Mesenchymal stem cell (in vitro differentiated cells and primary cell): ENCODE measurements around the gene OTOA.

Source experiments
- DNase-seq: peaks from one replicate; pipeline ENCODE4 v3.0.0-alpha.2; 2013
- H2AFZ ChIP-seq: one replicate; pipeline ENCODE4 v1.6.1; 2013; ENCODE audit warnings: low read depth, mild to moderate bottlenecking, control low read depth, inconsistent platforms, low read length, moderate library complexity
- H2AK5ac ChIP-seq: 2 replicates; pipeline ENCODE4 v1.6.1; 2013; ENCODE audit warnings: low read length, moderate library complexity, mild to moderate bottlenecking, inconsistent platforms; ENCODE audit not compliant: severe bottlenecking
- H2BK120ac ChIP-seq: one replicate; pipeline ENCODE4 v1.6.1; 2013; ENCODE audit warnings: low read depth, mild to moderate bottlenecking, inconsistent platforms, low read length, moderate library complexity
- H2BK12ac ChIP-seq, 2 experiments: one replicate each; pipeline ENCODE4 v1.6.1; 2013; ENCODE audit warnings: inconsistent platforms in 2 of 2, low read length in 2 of 2, mild to moderate bottlenecking in 2 of 2, moderate library complexity in 2 of 2, control low read depth in 1 of 2
- H2BK15ac ChIP-seq: one replicate; pipeline ENCODE4 v1.6.1; 2013; ENCODE audit warnings: mild to moderate bottlenecking, low read depth, inconsistent platforms; ENCODE audit not compliant: poor library complexity, severe bottlenecking
- H2BK5ac ChIP-seq: 2 replicates; pipeline ENCODE4 v1.6.1; 2013; ENCODE audit warnings: low read depth, mild to moderate bottlenecking, low read length, control low read depth, inconsistent platforms; ENCODE audit not compliant: poor library complexity, severe bottlenecking
- H3K14ac ChIP-seq, 2 experiments: one replicate each; pipeline ENCODE4 v1.6.1; 2013; ENCODE audit warnings: inconsistent platforms in 2 of 2, low read length in 2 of 2, control low read depth in 1 of 2, mild to moderate bottlenecking in 1 of 2, moderate library complexity in 1 of 2
- H3K18ac ChIP-seq, 2 experiments: one replicate each; pipeline ENCODE4 v1.6.1; 2013; ENCODE audit warnings: inconsistent platforms in 2 of 2, low read length in 2 of 2, control low read depth in 1 of 2, low read depth in 1 of 2, mild to moderate bottlenecking in 1 of 2
- H3K23ac ChIP-seq, 2 experiments: one replicate each; pipeline ENCODE4 v1.6.1; 2013; ENCODE audit warnings: inconsistent platforms in 2 of 2, low read length in 2 of 2, mild to moderate bottlenecking in 2 of 2, moderate library complexity in 2 of 2, control low read depth in 1 of 2
- H3K27ac ChIP-seq: 2 replicates; pipeline ENCODE4 v1.5.1; 2013; ENCODE audit warnings: mild to moderate bottlenecking, moderate library complexity, low read length, control low read depth, inconsistent platforms; ENCODE audit not compliant: poor library complexity, severe bottlenecking
- H3K27me3 ChIP-seq, 2 experiments: 2 replicates each; pipeline versions ENCODE4 v1.6.1 to v1.7.0; 2013; ENCODE audit warnings: low read length in 2 of 2, mild to moderate bottlenecking in 2 of 2, moderate library complexity in 2 of 2, control low read depth in 1 of 2, inconsistent platforms in 1 of 2; ENCODE audit not compliant: control insufficient read depth in 1 of 2, insufficient read depth in 1 of 2
- H3K36me3 ChIP-seq, 2 experiments: 2 replicates each; pipeline versions ENCODE4 v1.6.1 to v1.7.0; 2013; ENCODE audit warnings: low read length in 2 of 2, control low read depth in 1 of 2, inconsistent platforms in 1 of 2, low read depth in 1 of 2, mild to moderate bottlenecking in 1 of 2; ENCODE audit not compliant: insufficient read depth in 2 of 2, control insufficient read depth in 1 of 2
- H3K4ac ChIP-seq, 2 experiments: one replicate each; pipeline ENCODE4 v1.6.1; 2013; ENCODE audit warnings: inconsistent platforms in 2 of 2, low read length in 2 of 2, mild to moderate bottlenecking in 2 of 2, moderate library complexity in 2 of 2, control low read depth in 1 of 2, low read depth in 1 of 2
- H3K4me1 ChIP-seq: 2 replicates; pipeline ENCODE4 v1.6.1; 2013; ENCODE audit warnings: low read depth, low read length, control low read depth; ENCODE audit not compliant: control insufficient read depth, insufficient read depth
- H3K4me2 ChIP-seq: 2 replicates; pipeline ENCODE4 v1.6.1; 2013; ENCODE audit warnings: low read length, mild to moderate bottlenecking, inconsistent platforms; ENCODE audit not compliant: poor library complexity, severe bottlenecking
- H3K4me3 ChIP-seq, 2 experiments: 2 replicates each; pipeline versions ENCODE4 v1.5.1 to v1.7.0; 2013; ENCODE audit warnings: low read length in 2 of 2, mild to moderate bottlenecking in 2 of 2, control low read depth in 1 of 2, low read depth in 1 of 2; ENCODE audit not compliant: insufficient read depth in 1 of 2
- H3K79me1 ChIP-seq: replicated peaks from 2 replicates; pipeline ENCODE4 v1.6.1; 2013; ENCODE audit warnings: mild to moderate bottlenecking, control low read depth, low read length, inconsistent platforms; ENCODE audit not compliant: poor library complexity, severe bottlenecking
- H3K9ac ChIP-seq: 2 replicates; pipeline ENCODE4 v1.7.0; 2013; ENCODE audit warnings: mild to moderate bottlenecking, low read length, moderate library complexity
- H3K9me3 ChIP-seq: 2 replicates; pipeline ENCODE4 v1.7.0; 2013; ENCODE audit warnings: mild to moderate bottlenecking, low read length; ENCODE audit not compliant: control insufficient read depth
- H4K8ac ChIP-seq: one replicate; pipeline ENCODE4 v1.6.1; 2013; ENCODE audit warnings: inconsistent platforms, mild to moderate bottlenecking, low read length, moderate library complexity
- H4K91ac ChIP-seq: one replicate; pipeline ENCODE4 v1.6.1; 2013; ENCODE audit warnings: mild to moderate bottlenecking, low read length, inconsistent platforms
- WGBS: methylation state at CpG from one replicate; pipeline ENCODE4 v1.1.7; 2013; ENCODE audit warnings: mixed read lengths; 5-methylcytosine and 5-hydroxymethylcytosine counted together

The OTOA gene

GRCh38 chr16:21619765-21620425, 43.9 kb upstream of the OTOA start:
- no peak overlapping the region for H3K18ac ChIP-seq
- no peak overlapping the region for H3K4me3 ChIP-seq
- H3K4me2 ChIP-seq = no peak overlapping the region
- no peak overlapping the region for H3K23ac ChIP-seq
- H2BK120ac ChIP-seq = no peak overlapping the region
- H4K91ac ChIP-seq = no peak overlapping the region
- H2BK15ac ChIP-seq = no peak overlapping the region
- no peak overlapping the region for H2AFZ ChIP-seq
- no peak overlapping the region for H3K27ac ChIP-seq
- WGBS = 80% methylated on average over 4 of the region's 4 CpGs
- no peak overlapping the region for H2AK5ac ChIP-seq
- no peak overlapping the region for H3K4ac ChIP-seq
- no peak overlapping the region for H3K14ac ChIP-seq
- H4K8ac ChIP-seq = no peak overlapping the region
- H3K4me1 ChIP-seq = peaks cover 4% of the 10 kb centered on the region
- H3K79me1 ChIP-seq = peaks cover 23% of the 10 kb centered on the region
- H3K9me3 ChIP-seq = no peaks in the 10 kb centered on the region
- no peak for DNase-seq
- H2BK12ac ChIP-seq = no peak overlapping the region
- peaks cover 0 to 63% of the 10 kb centered on the region in 2 experiments for H3K36me3 ChIP-seq
- H2BK5ac ChIP-seq = no peak overlapping the region
- no peaks in the 10 kb centered on the region for H3K27me3 ChIP-seq
- H3K9ac ChIP-seq = peak overlapping the region; percentile 16

GRCh38 chr16:21620592-21620991, 43.2 kb upstream of the OTOA start:
- H3K4me1 ChIP-seq = peaks cover 4% of the 10 kb centered on the region
- no peak overlapping the region for H2BK5ac ChIP-seq
- H3K4me3 ChIP-seq = no peak overlapping the region

GRCh38 chr16:21622545-21622944, 41.2 kb upstream of the OTOA start:
- H3K18ac ChIP-seq = no peak overlapping the region

More at GRCh38 chr16:21620592-21620991, 43.2 kb upstream of the OTOA start:
- no peak overlapping the region for H2AFZ ChIP-seq
- H2BK120ac ChIP-seq = no peak overlapping the region
- H3K9ac ChIP-seq = no peak overlapping the region
- H3K4ac ChIP-seq = no peak overlapping the region
- no peak overlapping the region for H3K4me2 ChIP-seq
- no peak overlapping the region for H3K18ac ChIP-seq
- H4K91ac ChIP-seq = no peak overlapping the region
- H3K36me3 ChIP-seq = peaks cover 0 to 64% of the 10 kb centered on the region in 2 experiments
- H3K27me3 ChIP-seq = no peaks in the 10 kb centered on the region
- DNase-seq = no peak
- H4K8ac ChIP-seq = no peak overlapping the region
- no peak overlapping the region for H3K14ac ChIP-seq
- no peaks in the 10 kb centered on the region for H3K9me3 ChIP-seq
- H2BK12ac ChIP-seq = no peak overlapping the region
- H3K23ac ChIP-seq = no peak overlapping the region
- no peak overlapping the region for H2AK5ac ChIP-seq
- H3K27ac ChIP-seq = no peak overlapping the region
- peaks cover 20% of the 10 kb centered on the region for H3K79me1 ChIP-seq
- no peak overlapping the region for H2BK15ac ChIP-seq

GRCh38 chr16:21625026-21625425, 38.7 kb upstream of the OTOA start:
- Histone ChIP-seq H3K27me3 (no peaks in the 10 kb centered on the region), H2BK12ac (no peak overlapping the region), H3K79me1 (peaks cover 20% of the 10 kb centered on the region), H3K14ac (no peak overlapping the region), H3K9me3 (no peaks in the 10 kb centered on the region), H3K4me1 (peaks cover 8% of the 10 kb centered on the region), H3K18ac (no peak overlapping the region), H3K23ac (no peak overlapping the region), H3K27ac (peak overlapping the region; percentile 62), H3K4me3 (no peak overlapping the region), H4K91ac (no peak overlapping the region), H3K4ac (no peak overlapping the region), H3K4me2 (peak overlapping the region; percentile 44), H2BK5ac (no peak overlapping the region), H4K8ac (no peak overlapping the region), H2BK15ac (no peak overlapping the region), H3K36me3 (peaks cover 7 to 53% of the 10 kb centered on the region in 2 experiments), H2AK5ac (no peak overlapping the region), H2AFZ (no peak overlapping the region), H2BK120ac (no peak overlapping the region), H3K9ac (peak overlapping the region; percentile 81)
- DNase-seq = no peak
- no CpG with 5 or more reads among the region's 1 CpG for WGBS

More at GRCh38 chr16:21622545-21622944, 41.2 kb upstream of the OTOA start:
- Histone ChIP-seq H3K4me2 (no peak overlapping the region), H2BK15ac (no peak overlapping the region), H2BK5ac (no peak overlapping the region), H3K4me1 (peaks cover 8% of the 10 kb centered on the region), H3K14ac (no peak overlapping the region), H3K27ac (no peak overlapping the region), H2AFZ (no peak overlapping the region), H3K9me3 (no peaks in the 10 kb centered on the region), H3K27me3 (no peaks in the 10 kb centered on the region), H3K36me3 (peaks cover 0 to 53% of the 10 kb centered on the region in 2 experiments), H3K4ac (no peak overlapping the region), H3K23ac (no peak overlapping the region), H3K79me1 (peaks cover 17% of the 10 kb centered on the region), H3K9ac (no peak overlapping the region), H3K4me3 (no peak overlapping the region), H2AK5ac (no peak overlapping the region), H2BK120ac (no peak overlapping the region), H2BK12ac (no peak overlapping the region), H4K91ac (no peak overlapping the region), H4K8ac (no peak overlapping the region)
- DNase-seq = no peak
- WGBS = 100% methylated on average over 1 of the region's 1 CpG
